ENCODE data around the gene CTIF.

- no peak for TF ChIP-seq CTCF (conservative IDR thresholded peaks at IDR 0.05; ENCODE audit: low read length)
- TF ChIP-seq EZH2phosphoT487 (IDR thresholded peaks at IDR 0.05; ENCODE audit: borderline replicate concordance, low read depth, low read length), result no peak
These were observed 42.4 kb downstream of the CTIF start for GRCh38 chr18:48581206-48581605.

Measured in OCI-LY7 (cell line).